SK-N-SH treated with all-trans-retinoic acid at 6 μM for 48 hours (cell line): ENCODE results near the gene MATK.

ENCODE experiments used
- ATAC-seq: fragments of 200-7000 bp; cut with Tn5 transposase; 3 replicates; pipeline ENCODE4 v1.9.1; 2020; ENCODE audit warnings: mild to moderate bottlenecking, moderate library complexity
- ARNTL ChIP-seq: fragments of 450-650 bp; formaldehyde crosslinking; IDR thresholded peaks from 2 replicates; pipeline ENCODE4 v1.5.0; 2020; ENCODE audit warnings: low read depth, mild to moderate bottlenecking, moderate library complexity, borderline replicate concordance
- CSDC2 ChIP-seq: fragments of 250-450 bp; sonication (Bioruptor Pico); IDR thresholded peaks from 2 replicates; pipeline ENCODE4 v1.5.0; 2020; ENCODE audit warnings: mild to moderate bottlenecking, moderate library complexity
- ESRRG ChIP-seq: fragments of 250-450 bp; sonication (Bioruptor Pico); IDR thresholded peaks from 2 replicates; pipeline ENCODE4 v1.6.1; 2021; ENCODE audit warnings: mild to moderate bottlenecking
- GLIS3 ChIP-seq: fragments of 250-450 bp; sonication (Bioruptor Pico); IDR thresholded peaks from 2 replicates; pipeline ENCODE4 v1.5.0; 2020; ENCODE audit warnings: mild to moderate bottlenecking, moderate library complexity
- ISL1 ChIP-seq: fragments of 250-450 bp; sonication (Bioruptor Pico); IDR thresholded peaks from 2 replicates; pipeline ENCODE4 v2.1.2; 2022; ENCODE audit warnings: mild to moderate bottlenecking, moderate library complexity
- OSR1 ChIP-seq: fragments of 250-450 bp; sonication (Bioruptor Pico); IDR thresholded peaks from 2 replicates; pipeline ENCODE4 v1.8.0; 2022; ENCODE audit warnings: moderate library complexity, mild to moderate bottlenecking, inconsistent platforms
- PPARA ChIP-seq: fragments of 250-450 bp; sonication (Bioruptor Pico); IDR thresholded peaks from 2 replicates; pipeline ENCODE4 v1.5.0; 2020; ENCODE audit warnings: mild to moderate bottlenecking, borderline replicate concordance
- TCF4 ChIP-seq: fragments of 250-450 bp; sonication (Bioruptor Pico); IDR thresholded peaks from 2 replicates; pipeline ENCODE4 v1.8.0; 2021; ENCODE audit warnings: mild to moderate bottlenecking, moderate library complexity, borderline replicate concordance
- TOX ChIP-seq: fragments of 250-450 bp; sonication (Bioruptor Pico); IDR thresholded peaks from 2 replicates; pipeline ENCODE4 v1.8.0; 2021; ENCODE audit warnings: mild to moderate bottlenecking, moderate library complexity, borderline replicate concordance
- ZFP3 ChIP-seq: fragments of 250-450 bp; sonication (Bioruptor Pico); IDR thresholded peaks from 2 replicates; pipeline ENCODE4 v1.5.0; 2020; ENCODE audit warnings: mild to moderate bottlenecking, moderate library complexity
- ZFP30 ChIP-seq: fragments of 450-650 bp; formaldehyde crosslinking; IDR thresholded peaks from 2 replicates; pipeline ENCODE4 v1.5.0; 2022; ENCODE audit warnings: mild to moderate bottlenecking, moderate library complexity
- ZNF565 ChIP-seq: fragments of 450-650 bp; formaldehyde crosslinking; conservative IDR thresholded peaks from 2 replicates; pipeline ENCODE4 v1.5.0; 2020; ENCODE audit warnings: low read depth, mild to moderate bottlenecking, moderate library complexity
- ZNF70 ChIP-seq: fragments of 450-650 bp; formaldehyde crosslinking; IDR thresholded peaks from 2 replicates; pipeline ENCODE4 v1.5.0; 2020; ENCODE audit warnings: mild to moderate bottlenecking, moderate library complexity
- ZNF8 ChIP-seq: fragments of 450-650 bp; formaldehyde crosslinking; IDR thresholded peaks from 2 replicates; pipeline ENCODE4 v1.5.0; 2020; ENCODE audit warnings: mild to moderate bottlenecking, moderate library complexity
- TF ChIP-seq, protein P1 (sequence below): fragments of 250-450 bp; sonication (Bioruptor Pico); IDR thresholded peaks from 2 replicates; pipeline ENCODE4 v1.5.1; 2020; ENCODE audit warnings: low read depth, mild to moderate bottlenecking, moderate library complexity
- TF ChIP-seq, protein P2 (sequence below): fragments of 250-450 bp; sonication (Bioruptor Pico); IDR thresholded peaks from 2 replicates; pipeline ENCODE4 v1.8.0; 2021; ENCODE audit warnings: low read depth, mild to moderate bottlenecking, moderate library complexity, borderline replicate concordance
- TF ChIP-seq, protein P3 (sequence below): fragments of 250-450 bp; sonication (Bioruptor Pico); IDR thresholded peaks from 2 replicates; pipeline ENCODE4 v1.5.1; 2021; ENCODE audit warnings: mild to moderate bottlenecking, moderate library complexity
- TF ChIP-seq, protein P4 (sequence below): fragments of 250-450 bp; sonication (Bioruptor Pico); IDR thresholded peaks from 2 replicates; pipeline ENCODE4 v1.5.0; 2020; ENCODE audit warnings: mild to moderate bottlenecking, moderate library complexity

MATK gene

DNA sequence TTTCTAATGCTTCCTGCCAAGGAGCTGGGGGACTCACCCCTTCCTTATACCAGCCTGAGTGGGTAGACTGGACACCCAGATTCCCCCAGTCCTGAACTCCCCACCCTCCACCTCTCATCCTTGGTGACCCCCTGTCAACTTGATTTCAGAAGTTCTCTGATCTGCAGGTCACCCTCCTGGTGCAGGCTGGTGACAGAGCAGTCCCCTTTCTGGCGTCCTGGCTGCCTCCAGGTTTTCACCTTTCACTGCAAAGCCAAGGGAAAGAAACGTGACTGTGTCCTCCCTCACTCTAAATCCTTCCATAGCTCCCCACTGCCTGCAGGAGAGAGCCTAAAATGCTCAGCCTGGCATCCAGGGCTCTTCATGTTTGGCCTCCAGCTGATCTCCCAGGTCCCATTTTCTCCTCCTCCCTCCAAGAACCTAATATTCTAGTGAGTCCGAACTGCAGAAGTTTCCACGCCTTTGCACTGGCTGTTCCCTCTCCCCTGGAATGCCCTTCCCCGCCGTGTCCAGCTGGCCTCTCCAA, 4.1 kb upstream of the MATK start:
- no peak for ATAC-seq
- TF ChIP-seq ISL1 (CRISPR knock-in tag) (no peak), GLIS3 (no peak), ZNF70 (CRISPR knock-in tag) (no peak), PPARA (CRISPR knock-in tag) (no peak), ESRRG (CRISPR knock-in tag) (no peak), CSDC2 (CRISPR knock-in tag) (no peak), ZFP3 (CRISPR knock-in tag) (no peak), ARNTL (CRISPR knock-in tag) (no peak), OSR1 (CRISPR knock-in tag) (no peak)
- TF ChIP-seq, protein P1, sequence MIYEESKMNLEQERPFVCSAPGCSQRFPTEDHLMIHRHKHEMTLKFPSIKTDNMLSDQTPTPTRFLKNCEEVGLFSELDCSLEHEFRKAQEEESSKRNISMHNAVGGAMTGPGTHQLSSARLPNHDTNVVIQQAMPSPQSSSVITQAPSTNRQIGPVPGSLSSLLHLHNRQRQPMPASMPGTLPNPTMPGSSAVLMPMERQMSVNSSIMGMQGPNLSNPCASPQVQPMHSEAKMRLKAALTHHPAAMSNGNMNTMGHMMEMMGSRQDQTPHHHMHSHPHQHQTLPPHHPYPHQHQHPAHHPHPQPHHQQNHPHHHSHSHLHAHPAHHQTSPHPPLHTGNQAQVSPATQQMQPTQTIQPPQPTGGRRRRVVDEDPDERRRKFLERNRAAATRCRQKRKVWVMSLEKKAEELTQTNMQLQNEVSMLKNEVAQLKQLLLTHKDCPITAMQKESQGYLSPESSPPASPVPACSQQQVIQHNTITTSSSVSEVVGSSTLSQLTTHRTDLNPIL (CRISPR knock-in tag): no peak
- TF ChIP-seq, protein P2, sequence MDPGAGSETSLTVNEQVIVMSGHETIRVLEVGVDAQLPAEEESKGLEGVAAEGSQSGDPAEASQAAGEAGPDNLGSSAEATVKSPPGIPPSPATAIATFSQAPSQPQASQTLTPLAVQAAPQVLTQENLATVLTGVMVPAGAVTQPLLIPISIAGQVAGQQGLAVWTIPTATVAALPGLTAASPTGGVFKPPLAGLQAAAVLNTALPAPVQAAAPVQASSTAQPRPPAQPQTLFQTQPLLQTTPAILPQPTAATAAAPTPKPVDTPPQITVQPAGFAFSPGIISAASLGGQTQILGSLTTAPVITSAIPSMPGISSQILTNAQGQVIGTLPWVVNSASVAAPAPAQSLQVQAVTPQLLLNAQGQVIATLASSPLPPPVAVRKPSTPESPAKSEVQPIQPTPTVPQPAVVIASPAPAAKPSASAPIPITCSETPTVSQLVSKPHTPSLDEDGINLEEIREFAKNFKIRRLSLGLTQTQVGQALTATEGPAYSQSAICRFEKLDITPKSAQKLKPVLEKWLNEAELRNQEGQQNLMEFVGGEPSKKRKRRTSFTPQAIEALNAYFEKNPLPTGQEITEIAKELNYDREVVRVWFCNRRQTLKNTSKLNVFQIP: no peak
- TF ChIP-seq, protein P3, sequence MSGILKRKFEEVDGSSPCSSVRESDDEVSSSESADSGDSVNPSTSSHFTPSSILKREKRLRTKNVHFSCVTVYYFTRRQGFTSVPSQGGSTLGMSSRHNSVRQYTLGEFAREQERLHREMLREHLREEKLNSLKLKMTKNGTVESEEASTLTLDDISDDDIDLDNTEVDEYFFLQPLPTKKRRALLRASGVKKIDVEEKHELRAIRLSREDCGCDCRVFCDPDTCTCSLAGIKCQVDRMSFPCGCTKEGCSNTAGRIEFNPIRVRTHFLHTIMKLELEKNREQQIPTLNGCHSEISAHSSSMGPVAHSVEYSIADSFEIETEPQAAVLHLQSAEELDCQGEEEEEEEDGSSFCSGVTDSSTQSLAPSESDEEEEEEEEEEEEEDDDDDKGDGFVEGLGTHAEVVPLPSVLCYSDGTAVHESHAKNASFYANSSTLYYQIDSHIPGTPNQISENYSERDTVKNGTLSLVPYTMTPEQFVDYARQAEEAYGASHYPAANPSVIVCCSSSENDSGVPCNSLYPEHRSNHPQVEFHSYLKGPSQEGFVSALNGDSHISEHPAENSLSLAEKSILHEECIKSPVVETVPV (CRISPR knock-in tag): no peak

DNA sequence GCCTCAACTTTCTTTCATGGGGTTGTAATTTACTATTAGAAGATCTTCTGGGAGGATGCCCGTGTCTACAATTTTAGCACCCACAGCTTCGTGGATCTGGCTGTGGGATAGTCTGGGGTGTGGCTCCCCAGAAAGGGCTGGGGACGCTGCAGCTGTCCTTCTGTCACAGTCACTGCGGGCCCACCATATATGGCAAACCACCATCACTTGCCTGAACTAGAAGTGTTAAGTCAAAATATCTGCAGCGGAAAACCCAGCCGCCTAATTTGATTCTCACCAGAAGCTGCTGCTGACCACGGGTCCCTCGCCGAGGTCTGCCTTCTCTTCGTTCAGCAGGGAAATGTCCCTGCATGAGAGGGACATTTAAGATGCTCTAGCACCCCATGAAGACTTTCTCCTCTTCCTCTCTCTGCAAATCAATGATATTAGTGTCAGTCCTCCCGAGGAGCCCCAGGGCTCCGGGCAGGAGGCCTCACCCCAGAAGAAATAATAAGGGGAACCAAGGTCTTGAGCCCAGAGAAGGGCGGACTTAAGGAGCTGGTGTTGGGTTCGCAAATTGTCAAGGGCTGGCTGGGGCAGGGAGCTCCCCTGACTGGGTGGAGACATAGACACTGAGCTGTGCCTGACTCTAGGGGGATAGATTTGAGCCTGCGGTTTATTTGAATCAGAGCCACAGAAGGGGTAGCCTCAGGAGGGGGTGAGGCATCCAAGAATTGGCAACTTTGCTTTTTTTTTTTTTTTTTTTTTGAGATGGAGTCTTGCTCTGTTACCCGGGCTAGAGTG, 3.0 kb upstream of the MATK start:
- no peak for ATAC-seq
- TF ChIP-seq ZNF8 (no peak), ZNF565 (CRISPR knock-in tag) (no peak), ARNTL (CRISPR knock-in tag) (no peak), ZFP30 (CRISPR knock-in tag) (no peak), CSDC2 (CRISPR knock-in tag) (no peak)
- TF ChIP-seq, protein P1 (CRISPR knock-in tag): no peak
- TF ChIP-seq, protein P2: no peak
- TF ChIP-seq, protein P4, sequence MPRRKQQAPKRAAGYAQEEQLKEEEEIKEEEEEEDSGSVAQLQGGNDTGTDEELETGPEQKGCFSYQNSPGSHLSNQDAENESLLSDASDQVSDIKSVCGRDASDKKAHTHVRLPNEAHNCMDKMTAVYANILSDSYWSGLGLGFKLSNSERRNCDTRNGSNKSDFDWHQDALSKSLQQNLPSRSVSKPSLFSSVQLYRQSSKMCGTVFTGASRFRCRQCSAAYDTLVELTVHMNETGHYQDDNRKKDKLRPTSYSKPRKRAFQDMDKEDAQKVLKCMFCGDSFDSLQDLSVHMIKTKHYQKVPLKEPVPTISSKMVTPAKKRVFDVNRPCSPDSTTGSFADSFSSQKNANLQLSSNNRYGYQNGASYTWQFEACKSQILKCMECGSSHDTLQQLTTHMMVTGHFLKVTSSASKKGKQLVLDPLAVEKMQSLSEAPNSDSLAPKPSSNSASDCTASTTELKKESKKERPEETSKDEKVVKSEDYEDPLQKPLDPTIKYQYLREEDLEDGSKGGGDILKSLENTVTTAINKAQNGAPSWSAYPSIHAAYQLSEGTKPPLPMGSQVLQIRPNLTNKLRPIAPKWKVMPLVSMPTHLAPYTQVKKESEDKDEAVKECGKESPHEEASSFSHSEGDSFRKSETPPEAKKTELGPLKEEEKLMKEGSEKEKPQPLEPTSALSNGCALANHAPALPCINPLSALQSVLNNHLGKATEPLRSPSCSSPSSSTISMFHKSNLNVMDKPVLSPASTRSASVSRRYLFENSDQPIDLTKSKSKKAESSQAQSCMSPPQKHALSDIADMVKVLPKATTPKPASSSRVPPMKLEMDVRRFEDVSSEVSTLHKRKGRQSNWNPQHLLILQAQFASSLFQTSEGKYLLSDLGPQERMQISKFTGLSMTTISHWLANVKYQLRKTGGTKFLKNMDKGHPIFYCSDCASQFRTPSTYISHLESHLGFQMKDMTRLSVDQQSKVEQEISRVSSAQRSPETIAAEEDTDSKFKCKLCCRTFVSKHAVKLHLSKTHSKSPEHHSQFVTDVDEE (CRISPR knock-in tag): no peak

DNA sequence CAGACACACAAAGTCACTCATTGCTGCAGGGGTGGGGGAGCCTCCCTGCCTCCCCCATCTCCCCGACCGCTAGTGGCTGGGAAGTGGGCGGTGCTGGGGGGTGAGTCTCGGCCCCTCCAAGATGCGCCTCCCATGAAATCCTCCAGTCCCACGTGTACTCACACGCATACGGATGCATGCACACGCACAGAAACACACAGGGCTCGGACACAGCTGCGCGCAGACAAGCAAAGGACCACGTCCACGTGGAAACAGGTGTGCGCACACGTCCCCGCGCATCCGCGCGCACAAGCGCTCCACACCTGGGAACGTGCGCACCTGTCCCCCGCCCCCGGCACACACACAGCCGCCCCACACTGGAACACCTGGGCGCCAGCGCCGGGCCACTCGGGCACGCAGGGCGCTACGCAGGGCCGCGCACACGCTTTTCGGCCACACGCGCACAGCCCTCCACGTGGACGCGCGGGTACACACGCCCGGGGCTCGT, 687 bp downstream of the MATK start:
- no peak for ATAC-seq
- TF ChIP-seq TCF4 (CRISPR knock-in tag): no peak
- no peak for TF ChIP-seq ZNF565 (CRISPR knock-in tag)
- no peak for TF ChIP-seq OSR1 (CRISPR knock-in tag)
- TF ChIP-seq, protein P2: no peak
- TF ChIP-seq ARNTL (CRISPR knock-in tag): no peak
- TF ChIP-seq, protein P1 (CRISPR knock-in tag): no peak
- no peak for TF ChIP-seq TOX (CRISPR knock-in tag)
- TF ChIP-seq, protein P3 (CRISPR knock-in tag): no peak
